ENCODE data around the gene CPNE6. TPM values are rescaled to one million over a fixed set of nuclear protein-coding genes. Genes with fewer than 3 reads are reported as not detected.
A peak's percentile ranks its signal among the peaks of the same experiment; 100 is the strongest.

The CPNE6 gene
- total RNA-seq, 4 donors from 2014 or later = not detected

GRCh38 chr14:24114532-24115421, 43.4 kb downstream of the CPNE6 start, which contains the start of the genes DCAF11 and NRL:
DCAF11 (plus strand) TSS chr14:24114777; CDS start chr14:24115595, 818 bp downstream.
NRL (minus strand) TSS chr14:24114949; CDS start chr14:24082848, 32,101 bp downstream.
- ATAC-seq = peak; percentile 87 to 89
- peak in 1 of 2 donors; percentile 28 for TF ChIP-seq POLR2A (IDR thresholded peaks at IDR 0.05)
- TF ChIP-seq CTCF (IDR thresholded peaks at IDR 0.05 in 4 of 5, conservative IDR thresholded peaks at IDR 0.05 in 1 of 5) = peak in 1 of 5 experiments; percentile 32
- peaks cover 16 to 19% of the 10 kb centered on the region in 2 donors for H3K4me1 ChIP-seq
- H3K27ac ChIP-seq = peak within 1 kb of the TSS; percentile 92 to 99 (median 98)
- H3K4me3 ChIP-seq = peak within 1 kb of the TSS; percentile 74 to 93 (median 78)
- intact Hi-C loops (cut with DNase I; ENCODE audit: low total_unique reads) = loop anchor here (1.0 to 2.0 kb wide), 6 partner anchors 17 to 813 kb away; partner anchors contain the start of genes IRF9, PCK2, RNF31 and SDR39U1
- peaks cover 0 to 26% of the 10 kb centered on the region in 2 donors for H3K36me3 ChIP-seq
- in situ Hi-C loops (cut with MboI; ENCODE audit: low sequenced_read_pairs in 4 of 4) = no loop called here
- H3K27me3 ChIP-seq = no peaks in the 10 kb centered on the region
- H3K9me3 ChIP-seq = no peaks in the 10 kb centered on the region
- DNase-seq = peak; percentile 99

GRCh38 chr14:24115422-24116127, 44.2 kb downstream of the CPNE6 start:
- peak overlapping the region; percentile 92 to 99 (median 98) for H3K27ac ChIP-seq
- H3K9me3 ChIP-seq = no peaks in the 10 kb centered on the region
- in situ Hi-C loops (cut with MboI; ENCODE audit: low sequenced_read_pairs in 4 of 4) = no loop called here
- H3K36me3 ChIP-seq = peaks cover 2 to 34% of the 10 kb centered on the region in 2 donors
- H3K4me3 ChIP-seq = peak overlapping the region; percentile 74 to 93 (median 78)
- DNase-seq (no peak), ATAC-seq (no peak)
- no peaks in the 10 kb centered on the region for H3K27me3 ChIP-seq
- TF ChIP-seq CTCF (IDR thresholded peaks at IDR 0.05 in 4 of 5, conservative IDR thresholded peaks at IDR 0.05 in 1 of 5) (no peak), POLR2A (IDR thresholded peaks at IDR 0.05) (no peak)
- intact Hi-C loops (cut with DNase I; ENCODE audit: low total_unique reads) = loop anchor here (1.0 to 2.0 kb wide), 3 partner anchors 21 to 814 kb away; partner anchors contain the start of genes IRF9 and PCK2
- peaks cover 16 to 19% of the 10 kb centered on the region in 2 donors for H3K4me1 ChIP-seq

GRCh38 chr14:24116128-24116814, 44.9 kb downstream of the CPNE6 start:
- intact Hi-C loops (cut with DNase I; ENCODE audit: low total_unique reads) = no loop called here
- peaks cover 2 to 41% of the 10 kb centered on the region in 2 donors for H3K36me3 ChIP-seq
- DNase-seq = no peak

More at GRCh38 chr14:24116128-24116814, 44.9 kb downstream of the CPNE6 start:
- Histone ChIP-seq H3K27ac (peak overlapping the region; percentile 92 to 99 (median 98)), H3K4me3 (peak overlapping the region in 3 of 4 donors; percentile 74 to 79 (median 76)), H3K4me1 (peaks cover 16 to 19% of the 10 kb centered on the region in 2 donors), H3K27me3 (no peaks in the 10 kb centered on the region), H3K9me3 (no peaks in the 10 kb centered on the region)
- in situ Hi-C loops (cut with MboI; ENCODE audit: low sequenced_read_pairs in 4 of 4) = no loop called here
- TF ChIP-seq CTCF (IDR thresholded peaks at IDR 0.05 in 4 of 5, conservative IDR thresholded peaks at IDR 0.05 in 1 of 5) (no peak), POLR2A (IDR thresholded peaks at IDR 0.05) (no peak)
- no peak for ATAC-seq
